Neural progenitor cell (in vitro differentiated cells): ENCODE results near the gene TMEM240.

Source experiments
- CTCF ChIP-seq: fragments of 200-600 bp; sonication (generic); IDR thresholded peaks from 2 replicates; pipeline ENCODE4 v1.5.1; 2017; ENCODE audit warnings: antibody characterized with exemption, mild to moderate bottlenecking
- EZH2phosphoT487 ChIP-seq: fragments of 200-600 bp; sonication (generic); IDR thresholded peaks from 2 replicates; pipeline ENCODE4 v1.6.1; 2017; ENCODE audit warnings: antibody characterized with exemption

- no peak for TF ChIP-seq CTCF
- no peak for TF ChIP-seq EZH2phosphoT487
These were observed 8.2 kb upstream of the TMEM240 start for GRCh38 chr1:1548591-1548990.
